ENCODE results near the gene ST6GALNAC2.
A peak's percentile ranks its signal among the peaks of the same experiment; 100 is the strongest.
"Not testable (repeated sequence)": the region's sequence is repeated elsewhere in the genome, so short reads cannot be mapped to it uniquely, and the experiment has no call there.

ST6GALNAC2 gene

DNA sequence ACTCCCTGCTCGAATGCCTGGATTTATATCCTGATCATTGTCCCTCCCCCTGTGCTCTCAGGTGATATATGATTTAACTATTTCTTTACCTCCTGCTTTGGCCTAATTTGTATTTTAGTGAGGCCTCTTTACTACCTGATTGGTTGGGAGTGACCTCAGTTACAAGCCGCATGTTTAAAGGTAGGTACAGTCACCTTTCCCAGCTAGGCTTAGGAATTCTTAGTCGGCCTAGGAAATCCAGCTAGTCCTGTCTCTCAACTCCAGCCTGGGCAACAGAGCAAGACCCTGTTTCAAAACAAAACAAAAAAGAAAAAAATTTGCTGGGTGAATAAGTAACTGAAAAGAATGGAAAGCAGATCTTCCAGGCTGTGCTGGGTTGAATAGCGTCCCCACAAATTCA is 26.8 kb upstream of the ST6GALNAC2 start:
- H3K4me3 Mint-ChIP-seq = no peak overlapping the region
- no peak overlapping the region for H3K27ac Mint-ChIP-seq
- H3K36me3 Mint-ChIP-seq = no peaks in the 10 kb centered on the region
- no peaks in the 10 kb centered on the region for H3K9me3 Mint-ChIP-seq
- no peaks in the 10 kb centered on the region for H3K27me3 Mint-ChIP-seq
- H3K4me1 Mint-ChIP-seq = no peaks in the 10 kb centered on the region

DNA sequence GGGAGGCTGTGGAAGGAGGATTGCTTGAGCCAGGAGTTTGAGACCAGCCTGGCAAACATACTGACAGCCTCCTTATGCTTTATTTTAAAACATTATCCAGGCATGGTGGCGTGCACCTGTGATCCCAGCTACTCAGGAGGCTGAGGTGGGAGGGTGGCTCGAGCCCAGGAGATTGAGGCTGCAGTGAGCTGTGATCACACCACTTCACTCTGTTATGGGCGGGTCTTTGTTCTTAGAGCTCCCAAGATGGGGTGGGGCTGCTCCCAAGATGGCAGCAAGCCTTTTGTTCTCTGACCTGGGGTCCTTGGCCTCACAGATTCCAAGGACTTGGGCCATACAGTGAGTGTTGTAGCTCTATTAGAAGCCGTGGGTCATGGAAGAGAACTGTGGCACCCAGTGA is 26.1 kb upstream of the ST6GALNAC2 start:
- H3K27me3 Mint-ChIP-seq = no peaks in the 10 kb centered on the region
- no peak overlapping the region for H3K4me3 Mint-ChIP-seq
- H3K4me1 Mint-ChIP-seq = no peaks in the 10 kb centered on the region
- H3K9me3 Mint-ChIP-seq = no peaks in the 10 kb centered on the region
- no peak overlapping the region for H3K27ac Mint-ChIP-seq
- no peaks in the 10 kb centered on the region for H3K36me3 Mint-ChIP-seq

DNA sequence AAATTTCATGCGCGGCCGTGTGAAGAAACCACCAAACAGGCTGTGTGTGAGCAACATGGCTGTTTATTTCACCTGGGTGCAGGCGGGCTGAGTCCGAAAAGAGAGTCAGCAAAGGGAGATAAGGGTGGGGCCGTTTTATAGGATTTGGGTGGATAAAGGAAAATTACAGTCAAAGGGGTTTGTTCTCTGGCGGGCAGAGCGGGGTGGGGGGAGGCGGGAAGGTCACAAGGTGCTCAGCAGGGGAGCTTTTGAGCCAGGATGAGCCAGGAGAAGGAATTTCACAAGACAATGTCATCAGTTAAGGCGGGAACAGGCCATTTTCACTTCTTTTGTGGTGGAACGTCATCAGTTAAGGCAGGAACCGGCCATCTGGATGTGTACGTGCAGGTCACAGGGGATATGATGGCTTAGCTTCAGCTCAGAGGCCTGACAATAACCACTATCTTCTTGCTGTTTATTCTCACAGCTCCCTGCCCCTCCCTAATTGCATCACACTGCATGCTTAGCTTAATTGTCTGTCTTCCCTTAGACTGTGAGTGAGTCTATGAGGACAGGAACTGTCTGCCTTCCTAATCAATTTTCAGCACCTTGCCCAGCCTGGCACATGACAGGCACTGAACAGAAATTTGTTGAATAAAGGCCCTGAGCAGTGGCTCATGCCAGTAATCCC is 25.6 kb upstream of the ST6GALNAC2 start:
- not testable (repeated sequence) for H3K4me1 Mint-ChIP-seq, H3K4me3 Mint-ChIP-seq, H3K27me3 Mint-ChIP-seq, H3K9me3 Mint-ChIP-seq, H3K27ac Mint-ChIP-seq, H3K36me3 Mint-ChIP-seq

DNA sequence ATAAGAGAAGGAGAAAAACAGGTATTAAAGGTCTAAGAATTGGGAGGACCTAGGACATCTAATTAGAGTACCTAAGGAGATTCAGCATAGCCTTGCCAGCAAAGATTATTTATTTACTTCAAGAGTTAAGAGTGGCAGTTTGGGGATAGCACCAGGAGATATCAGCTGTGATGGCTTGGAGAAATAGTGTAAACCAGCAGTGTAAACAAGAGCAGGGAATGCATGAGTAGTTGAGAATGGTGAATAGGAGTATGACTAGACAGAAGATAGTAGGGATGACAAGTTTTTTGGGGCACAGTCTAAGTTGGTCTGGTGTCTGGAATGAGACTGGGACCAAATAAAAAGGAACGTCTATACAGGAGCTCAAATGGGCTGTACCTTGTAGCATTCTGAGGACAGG is 21.0 kb upstream of the ST6GALNAC2 start:
- not testable (repeated sequence) for H3K27me3 Mint-ChIP-seq, H3K27ac Mint-ChIP-seq, H3K36me3 Mint-ChIP-seq, H3K9me3 Mint-ChIP-seq, H3K4me3 Mint-ChIP-seq
- peaks cover 10% of the 10 kb centered on the region for H3K4me1 Mint-ChIP-seq

DNA sequence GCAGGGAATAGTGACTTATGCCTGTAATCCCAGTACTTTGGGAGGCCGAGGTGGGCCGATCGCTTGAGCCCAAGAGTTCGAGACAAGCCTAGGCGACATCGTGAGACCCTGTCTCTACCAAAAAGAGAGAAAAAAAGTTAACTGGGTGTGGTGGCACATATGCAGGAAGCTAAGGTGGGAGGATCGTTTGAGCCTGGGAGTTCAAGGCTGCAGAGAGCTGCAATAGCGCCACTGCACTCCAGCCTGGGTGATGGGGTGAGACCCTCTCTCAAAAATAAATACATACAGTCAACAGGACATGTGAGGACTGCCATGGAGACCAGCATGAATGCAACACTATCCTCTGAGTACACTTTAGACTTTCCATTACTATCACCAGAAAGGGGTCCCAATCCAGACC is 15.4 kb upstream of the ST6GALNAC2 start:
- Mint-ChIP-seq H3K4me3 (no peak overlapping the region), H3K27me3 (peaks cover 2% of the 10 kb centered on the region), H3K27ac (no peak overlapping the region), H3K36me3 (peaks cover 2% of the 10 kb centered on the region), H3K9me3 (no peaks in the 10 kb centered on the region), H3K4me1 (peaks cover 21% of the 10 kb centered on the region)

DNA sequence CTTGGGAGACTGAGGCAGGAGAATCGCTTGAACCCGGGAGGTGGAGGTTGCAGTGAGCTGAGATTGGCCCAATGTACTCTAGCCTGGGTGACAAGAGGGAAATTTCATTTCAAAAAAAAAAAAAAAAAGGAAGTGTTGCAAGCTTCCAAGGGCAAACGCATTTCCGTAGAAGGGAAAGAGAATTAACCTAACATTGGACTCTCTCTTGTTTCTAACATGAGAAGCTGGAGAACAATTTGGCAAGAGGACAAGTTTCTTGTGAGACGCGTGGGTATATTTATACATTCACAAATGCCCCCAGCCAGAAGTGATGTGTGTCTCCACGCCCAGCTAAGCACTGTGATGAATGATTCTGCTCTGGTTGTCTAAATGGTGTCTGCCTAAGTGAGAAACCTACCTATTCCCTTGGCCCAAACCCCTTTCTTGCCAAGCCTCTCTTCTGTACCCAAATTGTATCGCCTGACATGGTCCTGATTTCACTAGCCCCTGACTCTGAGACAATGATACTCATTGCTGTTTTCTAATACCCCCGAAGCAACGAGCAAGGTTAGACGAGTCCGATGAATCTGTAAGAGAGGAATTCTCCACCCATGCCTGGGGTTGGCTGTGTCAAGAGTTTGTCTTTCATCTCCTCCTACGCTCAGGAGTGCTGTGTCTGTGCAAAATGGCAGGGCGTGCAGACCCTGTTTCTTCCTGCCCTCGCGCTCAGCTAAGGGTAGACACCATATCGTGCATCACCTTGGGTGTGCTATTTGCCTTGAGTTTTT is 14.2 kb upstream of the ST6GALNAC2 start:
- H3K4me1 Mint-ChIP-seq = peaks cover 21% of the 10 kb centered on the region

DNA sequence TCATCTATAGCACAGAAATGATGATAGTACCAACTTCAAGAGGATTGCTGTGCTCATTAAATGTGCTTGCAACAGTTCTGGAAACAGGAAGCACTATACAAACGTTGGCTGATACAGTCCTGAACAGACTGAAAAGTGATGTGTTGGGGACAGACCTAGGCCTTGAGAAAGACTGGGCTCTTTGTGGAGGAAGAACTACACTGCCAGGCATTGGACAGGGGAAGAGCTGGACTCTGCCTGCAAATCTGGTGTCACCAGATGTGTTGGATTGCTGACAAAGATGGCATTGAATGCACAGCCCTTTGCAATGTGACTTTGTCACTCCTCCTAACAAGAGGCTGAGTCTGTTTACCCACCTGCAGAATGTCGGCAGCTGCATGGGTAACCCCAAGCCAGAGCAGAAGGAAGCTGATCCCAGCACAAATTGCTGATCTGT is 12.4 kb upstream of the ST6GALNAC2 start:
- Mint-ChIP-seq H3K27ac (no peak overlapping the region), H3K27me3 (peaks cover 6% of the 10 kb centered on the region), H3K36me3 (peaks cover 2% of the 10 kb centered on the region), H3K4me3 (no peak overlapping the region), H3K4me1 (peaks cover 19% of the 10 kb centered on the region), H3K9me3 (no peaks in the 10 kb centered on the region)

More for the DNA sequence above, 14.2 kb upstream of the ST6GALNAC2 start:
- H3K36me3 Mint-ChIP-seq = peaks cover 2% of the 10 kb centered on the region
- H3K9me3 Mint-ChIP-seq = no peaks in the 10 kb centered on the region
- H3K27ac Mint-ChIP-seq = no peak overlapping the region
- no peak overlapping the region for H3K4me3 Mint-ChIP-seq
- peaks cover 5% of the 10 kb centered on the region for H3K27me3 Mint-ChIP-seq

DNA sequence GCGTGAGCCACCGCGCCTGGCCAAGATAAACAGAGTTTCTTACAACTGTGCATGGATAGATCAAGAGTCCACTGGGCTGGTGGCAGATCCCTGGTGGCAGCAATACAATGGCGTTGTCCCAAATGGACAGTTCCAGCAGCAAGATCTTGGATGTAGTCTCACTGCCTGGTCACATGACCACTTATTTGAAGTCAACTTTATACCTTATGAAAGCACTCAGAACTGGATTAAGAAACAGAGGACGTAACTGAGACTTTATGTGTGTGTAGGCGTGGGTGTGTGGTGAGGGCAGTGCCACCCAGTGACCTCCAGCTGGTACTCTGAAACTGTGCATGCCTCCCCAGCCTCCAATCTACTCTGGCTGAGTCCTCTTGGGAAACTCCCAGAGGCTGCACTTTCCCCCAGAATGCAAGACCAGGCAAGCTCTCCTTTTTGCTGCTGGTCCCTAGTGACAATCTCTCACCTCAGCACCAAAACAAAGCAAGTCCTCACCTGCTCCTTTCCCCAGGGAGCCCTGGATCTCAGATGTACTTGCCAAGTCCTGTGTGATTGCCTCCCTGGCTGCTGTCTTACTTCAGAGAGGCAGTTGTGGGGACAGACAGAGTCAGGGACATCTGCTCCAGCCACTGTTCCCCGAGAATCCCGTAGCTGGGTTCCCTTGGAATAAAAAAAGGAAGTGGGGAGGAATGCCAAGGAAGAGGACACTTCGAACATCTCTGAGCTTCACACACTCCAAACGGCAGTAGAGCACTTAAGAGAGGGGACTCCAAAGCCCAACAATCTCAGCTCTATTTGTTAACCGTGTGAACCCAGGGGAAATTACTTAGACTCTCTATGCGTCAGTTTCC is 11.7 kb upstream of the ST6GALNAC2 start:
- H3K36me3 Mint-ChIP-seq = no peaks in the 10 kb centered on the region
- no peak overlapping the region for H3K27ac Mint-ChIP-seq
- H3K4me3 Mint-ChIP-seq = no peak overlapping the region
- H3K4me1 Mint-ChIP-seq = peaks cover 16% of the 10 kb centered on the region
- H3K9me3 Mint-ChIP-seq = no peaks in the 10 kb centered on the region
- H3K27me3 Mint-ChIP-seq = peaks cover 6% of the 10 kb centered on the region

DNA sequence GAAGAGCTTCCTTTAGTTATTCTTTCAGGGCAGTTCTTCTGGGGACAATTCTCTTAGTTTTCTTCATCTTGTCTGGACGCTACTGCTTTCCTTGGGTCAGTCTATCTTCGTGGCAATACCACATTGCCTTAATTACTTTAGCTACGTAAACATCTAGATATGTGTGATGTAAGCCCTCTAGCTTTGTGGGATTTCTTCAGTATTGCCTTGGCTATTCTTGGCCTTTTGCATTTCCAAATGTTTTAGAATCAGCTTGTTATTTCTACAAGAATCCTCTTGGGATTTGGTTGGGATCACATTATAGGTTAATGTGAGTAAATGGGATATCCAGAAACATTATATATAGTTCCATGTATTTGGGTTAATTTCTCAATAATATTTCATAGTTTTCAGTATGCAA is 9.0 kb upstream of the ST6GALNAC2 start:
- H3K27ac Mint-ChIP-seq = no peak overlapping the region
- no peaks in the 10 kb centered on the region for H3K36me3 Mint-ChIP-seq
- H3K4me3 Mint-ChIP-seq = no peak overlapping the region
- H3K4me1 Mint-ChIP-seq = no peaks in the 10 kb centered on the region
- H3K27me3 Mint-ChIP-seq = peaks cover 8% of the 10 kb centered on the region
- H3K9me3 Mint-ChIP-seq = no peaks in the 10 kb centered on the region

DNA sequence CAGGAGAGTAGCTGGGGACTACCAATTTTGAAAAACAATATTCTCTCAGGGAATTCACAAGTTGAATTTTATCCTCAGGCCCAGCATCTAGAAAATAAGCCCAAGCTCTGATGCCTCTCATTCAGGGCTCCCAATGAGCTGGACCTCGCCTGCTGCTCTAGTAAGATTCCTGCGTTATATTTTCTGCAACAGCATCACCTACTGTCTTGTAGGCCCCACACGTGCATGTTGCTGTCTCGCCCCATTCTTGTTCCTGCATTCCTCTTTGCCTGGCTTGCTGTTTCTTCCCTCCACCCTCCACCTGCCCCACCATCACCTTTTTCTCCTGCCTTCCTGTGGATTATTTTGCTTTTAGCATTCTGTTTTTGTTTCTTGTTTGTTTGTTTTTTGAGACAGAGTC is 8.3 kb upstream of the ST6GALNAC2 start:
- Mint-ChIP-seq H3K4me1 (no peaks in the 10 kb centered on the region), H3K27ac (no peak overlapping the region), H3K36me3 (no peaks in the 10 kb centered on the region), H3K9me3 (no peaks in the 10 kb centered on the region), H3K4me3 (no peak overlapping the region), H3K27me3 (peaks cover 13% of the 10 kb centered on the region)

DNA sequence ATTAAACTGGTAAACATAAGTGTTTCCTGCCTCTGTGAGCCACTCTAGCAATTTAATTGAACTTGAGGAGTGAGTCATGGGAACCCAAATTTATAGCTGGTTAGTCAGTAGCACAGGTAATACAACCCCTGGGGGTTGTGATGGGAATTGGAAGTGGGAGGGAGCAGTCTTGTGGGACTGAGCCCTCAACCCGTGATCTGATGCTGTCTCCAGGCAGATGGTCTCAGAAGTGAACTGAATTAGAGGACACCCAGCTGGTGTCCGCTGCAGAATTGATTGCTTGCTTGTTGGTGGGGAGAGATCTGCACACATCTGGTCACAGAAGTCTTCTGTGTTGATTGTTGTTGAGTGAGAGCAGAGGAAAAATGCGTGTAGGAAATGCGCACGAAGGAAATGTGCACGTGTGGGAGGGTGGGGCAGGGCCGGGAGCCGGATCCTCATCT is 7.7 kb upstream of the ST6GALNAC2 start:
- Mint-ChIP-seq H3K4me1 (no peaks in the 10 kb centered on the region), H3K27ac (no peak overlapping the region), H3K4me3 (no peak overlapping the region), H3K9me3 (no peaks in the 10 kb centered on the region), H3K27me3 (peaks cover 17% of the 10 kb centered on the region), H3K36me3 (peaks cover 3% of the 10 kb centered on the region)

DNA sequence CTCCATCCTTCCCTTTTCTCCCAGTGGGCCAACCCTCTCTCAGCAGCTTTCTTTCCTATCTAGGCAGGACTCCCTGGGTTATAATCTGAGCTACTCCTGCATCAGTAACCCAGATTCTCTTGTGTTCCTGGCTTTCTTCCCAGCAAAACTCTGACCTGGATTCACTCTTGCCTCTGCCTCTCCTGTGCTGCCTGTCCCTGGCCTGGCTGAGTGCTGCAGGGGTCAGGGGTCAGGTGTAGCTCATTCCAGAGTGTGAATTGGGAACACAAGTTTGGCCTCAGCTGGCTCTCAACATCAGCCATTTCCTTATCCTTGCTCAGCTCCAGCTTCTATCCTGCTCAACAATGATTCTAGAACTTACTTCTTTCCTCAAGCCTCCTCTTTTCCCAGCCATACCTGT is 2.5 kb upstream of the ST6GALNAC2 start:
- H3K27me3 Mint-ChIP-seq = peaks cover 29% of the 10 kb centered on the region
- H3K9me3 Mint-ChIP-seq = no peaks in the 10 kb centered on the region
- H3K36me3 Mint-ChIP-seq = peaks cover 5% of the 10 kb centered on the region
- no peak overlapping the region for H3K4me3 Mint-ChIP-seq
- peaks cover 8% of the 10 kb centered on the region for H3K4me1 Mint-ChIP-seq
- no peak overlapping the region for H3K27ac Mint-ChIP-seq

DNA sequence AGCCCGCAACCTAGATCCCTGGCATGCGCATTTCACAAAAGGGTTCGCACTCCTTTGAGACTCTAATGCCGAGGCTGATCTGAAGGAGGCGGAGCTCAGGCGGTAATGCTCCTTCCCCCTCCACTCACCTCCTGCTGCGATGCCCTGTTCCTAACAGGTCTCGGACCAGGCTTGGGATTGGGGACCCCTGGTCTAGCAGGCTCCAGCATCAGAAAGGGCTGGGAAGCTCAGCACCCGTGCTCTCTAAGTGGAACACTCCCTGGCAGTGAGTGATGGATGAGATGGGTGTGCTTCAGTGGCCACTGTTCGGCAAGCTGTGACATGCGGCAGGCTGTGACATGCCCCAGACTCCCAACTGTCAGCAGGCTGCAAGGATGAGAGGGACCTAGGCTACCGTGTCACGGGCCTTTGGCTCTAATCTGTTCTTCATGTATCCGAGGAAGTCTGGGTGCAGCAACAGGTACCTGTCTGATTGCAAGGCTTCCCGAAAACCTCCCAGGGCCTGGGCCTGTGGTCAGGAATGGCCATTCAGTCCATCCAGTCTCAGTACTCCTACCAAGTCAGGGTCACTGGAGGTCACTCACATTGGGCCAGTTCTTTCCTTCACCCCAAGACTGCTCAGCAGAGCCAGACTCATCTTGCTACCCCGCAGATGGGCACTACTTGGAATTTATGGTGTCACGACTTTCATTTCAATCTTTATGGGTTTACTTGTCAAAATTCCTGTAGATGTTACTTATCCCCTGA is 1.3 kb upstream of the ST6GALNAC2 start:
- Mint-ChIP-seq H3K4me3 (peak overlapping the region; percentile 8), H3K27ac (no peak overlapping the region), H3K4me1 (peaks cover 8% of the 10 kb centered on the region), H3K27me3 (peaks cover 35% of the 10 kb centered on the region), H3K9me3 (no peaks in the 10 kb centered on the region), H3K36me3 (peaks cover 5% of the 10 kb centered on the region)

DNA sequence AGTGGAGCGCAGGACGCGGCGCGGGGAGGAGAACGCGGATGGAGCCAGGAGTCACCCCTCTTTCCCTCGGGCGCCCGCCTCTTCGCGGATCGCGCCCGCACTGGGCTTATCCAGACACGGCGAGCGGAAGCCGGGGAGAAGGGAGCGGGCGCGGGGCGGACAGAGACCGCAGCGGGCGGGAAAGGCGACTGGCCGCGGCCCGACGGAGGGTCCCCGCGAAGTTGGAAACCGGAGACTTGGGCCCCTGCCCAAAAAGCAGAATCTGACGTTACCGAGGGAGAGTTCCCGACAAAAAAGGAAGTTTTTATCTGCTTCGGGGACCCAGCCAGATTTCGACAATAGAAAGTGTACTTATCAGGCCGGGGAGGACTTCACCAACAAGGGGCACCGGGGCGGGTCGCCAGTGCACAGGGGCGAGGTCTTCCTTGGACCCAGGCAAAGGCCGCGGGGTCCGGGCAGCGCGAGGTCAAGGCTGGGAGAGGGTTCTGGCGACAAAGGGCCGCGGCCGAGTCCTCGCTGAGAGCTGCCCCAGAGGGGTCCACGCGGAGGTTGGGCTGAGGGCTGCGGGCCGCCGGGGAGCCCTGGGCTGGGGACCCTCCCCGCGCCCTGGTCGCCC is 519 bp downstream of the ST6GALNAC2 start:
- Mint-ChIP-seq H3K27ac (no peak overlapping the region), H3K36me3 (peaks cover 5% of the 10 kb centered on the region), H3K4me1 (peaks cover 8% of the 10 kb centered on the region), H3K27me3 (peaks cover 35% of the 10 kb centered on the region), H3K4me3 (peak overlapping the region; percentile 63), H3K9me3 (no peaks in the 10 kb centered on the region)

Data from activated naive CD4-positive, alpha-beta T cell treated with anti-CD3 and anti-CD28 coated beads, Interleukin-2, amount 50 U/mL, for 24 hours (primary cell).